HepG2 (cell line): ENCODE data around the gene NAP1L1. TPM values are rescaled to one million over a fixed set of nuclear protein-coding genes. Genes with fewer than 3 reads are reported as not detected.

ENCODE experiments used
- FOXO1 ChIP-seq: sonication (generic); formaldehyde crosslinking; IDR thresholded peaks from 2 replicates; pipeline ENCODE4 v1.4.0; 2020; ENCODE audit warnings: missing genetic modification reagents
- SIX1 ChIP-seq: sonication (generic); formaldehyde crosslinking; IDR thresholded peaks from 2 replicates; pipeline ENCODE4 v1.4.0; 2020; ENCODE audit warnings: missing genetic modification reagents, borderline replicate concordance
- TAF1 ChIP-seq: sonication (generic); formaldehyde crosslinking; IDR thresholded peaks from 2 replicates; pipeline ENCODE4 v1.4.0; 2020; ENCODE audit warnings: missing genetic modification reagents
- ZNF773 ChIP-seq: sonication (generic); formaldehyde crosslinking; IDR thresholded peaks from 2 replicates; pipeline ENCODE4 v1.4.0; 2020; ENCODE audit warnings: missing genetic modification reagents, borderline replicate concordance
- ZNF777 ChIP-seq: sonication (generic); formaldehyde crosslinking; IDR thresholded peaks from 2 replicates; pipeline ENCODE4 v1.4.0; 2020; ENCODE audit warnings: missing genetic modification reagents
- polyA plus RNA-seq, 8 experiments: library from polyadenylated mRNA; depleted of rRNA in 3 of 8; stranded (reverse) in 7 of 8; unstranded in 1 of 8; fragments of >200 nt; fragmentation: Illumina TruSeq in 4 of 8; extraction: Trizol in 4 of 8; gene quantifications; 2 replicates each; pipeline versions ENCODE4 v1.2.1 to v1.2.3, GENCODE V29; 2011 to 2016; ENCODE audit warnings: low read depth in 4 of 8, missing spikeins in 1 of 8, mixed read lengths in 1 of 8; ENCODE audit not compliant: insufficient read depth in 1 of 8
- total RNA-seq, 5 experiments: library from RNA; depleted of rRNA; stranded (reverse); fragments of >200 nt; fragmentation: Illumina TruSeq; extraction: Trizol; gene quantifications; 2 replicates each; pipeline ENCODE4 v1.2.3, GENCODE V29; 2016; ENCODE audit warnings: low read depth in 1 of 5
- TF ChIP-seq, protein P1 (sequence below): sonication (generic); formaldehyde crosslinking; IDR thresholded peaks from one replicate; pipeline ENCODE4 v1.5.1; 2020; ENCODE audit warnings: mild to moderate bottlenecking, missing genetic modification reagents; ENCODE audit errors: not compliant biosample characterization
- TF ChIP-seq, protein P2 (sequence below): sonication (generic); formaldehyde crosslinking; IDR thresholded peaks from 2 replicates; pipeline ENCODE4 v1.8.1; 2023; ENCODE audit warnings: mild to moderate bottlenecking, moderate library complexity, missing genetic modification reagents
- TF ChIP-seq, protein P3 (sequence below): sonication (generic); formaldehyde crosslinking; IDR thresholded peaks from 2 replicates; pipeline ENCODE4 v1.9.0; 2022; ENCODE audit warnings: low read depth, missing genetic modification reagents
- TF ChIP-seq, protein P4 (sequence below): sonication (generic); formaldehyde crosslinking; IDR thresholded peaks from 2 replicates; pipeline ENCODE4 v1.4.0; 2020; ENCODE audit warnings: missing genetic modification reagents, borderline replicate concordance
- TF ChIP-seq, protein P5 (sequence below): sonication (generic); formaldehyde crosslinking; IDR thresholded peaks from 2 replicates; pipeline ENCODE4 v1.4.0; 2020; ENCODE audit warnings: missing genetic modification reagents

NAP1L1 gene
- total and polyA plus RNA-seq, 2 of the 13 experiments (the other 11 are each of a cell fraction or from before 2014, with no cell fraction given), result 207 to 309 TPM

DNA sequence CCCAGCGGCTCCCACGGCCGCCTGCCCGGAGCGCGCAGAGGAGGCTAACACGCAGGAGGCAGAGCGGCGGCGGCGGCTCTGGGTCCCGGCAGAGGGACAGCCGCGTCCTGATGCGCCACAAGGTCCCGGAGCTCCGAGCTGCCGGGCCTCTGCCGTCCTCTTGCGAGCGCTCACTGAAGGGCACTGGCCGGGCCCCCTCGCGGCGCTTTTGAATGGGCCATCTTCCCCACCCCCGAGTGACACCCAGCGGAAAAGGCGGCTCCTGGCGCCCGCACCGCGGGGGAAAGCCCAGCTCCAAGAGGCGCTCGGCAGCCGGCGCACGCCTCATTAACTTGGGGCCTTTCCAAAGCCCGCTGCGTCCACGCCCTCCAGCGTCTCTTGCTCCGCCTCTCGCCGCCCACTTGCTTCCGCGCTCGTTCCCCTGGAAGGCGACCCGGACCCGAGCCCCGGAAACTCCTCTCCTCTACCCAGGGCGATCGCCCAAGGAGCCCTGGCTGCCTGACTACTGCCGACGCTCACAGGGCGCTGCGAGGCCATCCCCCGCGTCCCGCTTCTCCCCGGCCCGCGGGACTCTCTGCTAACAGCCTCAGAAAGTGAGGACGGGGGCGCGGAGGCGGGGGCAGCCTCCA is 53.0 kb downstream of the NAP1L1 start, which contains the start of gene PHLDA1 (continued):
- TF ChIP-seq, protein P1, sequence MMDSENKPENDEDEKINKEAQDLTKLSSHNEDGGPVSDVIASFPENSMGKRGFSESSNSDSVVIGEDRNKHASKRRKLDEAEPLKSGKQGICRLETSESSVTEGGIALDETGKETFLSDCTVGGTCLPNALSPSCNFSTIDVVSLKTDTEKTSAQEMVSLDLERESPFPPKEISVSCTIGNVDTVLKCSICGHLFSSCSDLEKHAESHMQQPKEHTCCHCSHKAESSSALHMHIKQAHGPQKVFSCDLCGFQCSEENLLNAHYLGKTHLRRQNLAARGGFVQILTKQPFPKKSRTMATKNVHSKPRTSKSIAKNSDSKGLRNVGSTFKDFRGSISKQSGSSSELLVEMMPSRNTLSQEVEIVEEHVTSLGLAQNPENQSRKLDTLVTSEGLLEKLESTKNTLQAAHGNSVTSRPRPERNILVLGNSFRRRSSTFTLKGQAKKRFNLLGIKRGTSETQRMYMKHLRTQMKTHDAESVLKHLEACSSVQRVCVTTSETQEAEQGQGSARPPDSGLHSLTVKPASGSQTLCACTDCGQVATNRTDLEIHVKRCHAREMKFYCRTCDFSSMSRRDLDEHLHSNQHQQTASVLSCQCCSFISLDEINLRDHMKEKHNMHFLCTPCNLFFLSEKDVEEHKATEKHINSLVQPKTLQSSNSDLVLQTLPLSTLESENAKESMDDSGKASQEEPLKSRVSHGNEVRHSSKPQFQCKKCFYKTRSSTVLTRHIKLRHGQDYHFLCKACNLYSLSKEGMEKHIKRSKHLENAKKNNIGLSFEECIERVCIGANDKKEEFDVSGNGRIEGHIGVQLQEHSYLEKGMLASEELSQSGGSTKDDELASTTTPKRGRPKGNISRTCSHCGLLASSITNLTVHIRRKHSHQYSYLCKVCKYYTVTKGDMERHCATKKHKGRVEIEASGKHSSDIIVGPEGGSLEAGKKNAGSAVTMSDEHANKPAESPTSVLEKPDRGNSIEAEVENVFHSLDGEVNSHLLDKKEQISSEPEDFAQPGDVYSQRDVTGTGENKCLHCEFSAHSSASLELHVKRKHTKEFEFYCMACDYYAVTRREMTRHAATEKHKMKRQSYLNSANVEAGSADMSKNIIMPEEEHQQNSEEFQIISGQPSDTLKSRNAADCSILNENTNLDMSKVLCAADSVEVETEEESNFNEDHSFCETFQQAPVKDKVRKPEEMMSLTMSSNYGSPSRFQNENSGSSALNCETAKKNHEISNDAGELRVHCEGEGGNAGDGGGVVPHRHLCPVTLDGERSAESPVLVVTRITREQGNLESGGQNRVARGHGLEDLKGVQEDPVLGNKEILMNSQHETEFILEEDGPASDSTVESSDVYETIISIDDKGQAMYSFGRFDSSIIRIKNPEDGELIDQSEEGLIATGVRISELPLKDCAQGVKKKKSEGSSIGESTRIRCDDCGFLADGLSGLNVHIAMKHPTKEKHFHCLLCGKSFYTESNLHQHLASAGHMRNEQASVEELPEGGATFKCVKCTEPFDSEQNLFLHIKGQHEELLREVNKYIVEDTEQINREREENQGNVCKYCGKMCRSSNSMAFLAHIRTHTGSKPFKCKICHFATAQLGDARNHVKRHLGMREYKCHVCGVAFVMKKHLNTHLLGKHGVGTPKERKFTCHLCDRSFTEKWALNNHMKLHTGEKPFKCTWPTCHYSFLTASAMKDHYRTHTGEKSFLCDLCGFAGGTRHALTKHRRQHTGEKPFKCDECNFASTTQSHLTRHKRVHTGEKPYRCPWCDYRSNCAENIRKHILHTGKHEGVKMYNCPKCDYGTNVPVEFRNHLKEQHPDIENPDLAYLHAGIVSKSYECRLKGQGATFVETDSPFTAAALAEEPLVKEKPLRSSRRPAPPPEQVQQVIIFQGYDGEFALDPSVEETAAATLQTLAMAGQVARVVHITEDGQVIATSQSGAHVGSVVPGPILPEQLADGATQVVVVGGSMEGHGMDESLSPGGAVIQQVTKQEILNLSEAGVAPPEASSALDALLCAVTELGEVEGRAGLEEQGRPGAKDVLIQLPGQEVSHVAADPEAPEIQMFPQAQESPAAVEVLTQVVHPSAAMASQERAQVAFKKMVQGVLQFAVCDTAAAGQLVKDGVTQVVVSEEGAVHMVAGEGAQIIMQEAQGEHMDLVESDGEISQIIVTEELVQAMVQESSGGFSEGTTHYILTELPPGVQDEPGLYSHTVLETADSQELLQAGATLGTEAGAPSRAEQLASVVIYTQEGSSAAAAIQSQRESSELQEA, result no peak
- TF ChIP-seq, protein P2, sequence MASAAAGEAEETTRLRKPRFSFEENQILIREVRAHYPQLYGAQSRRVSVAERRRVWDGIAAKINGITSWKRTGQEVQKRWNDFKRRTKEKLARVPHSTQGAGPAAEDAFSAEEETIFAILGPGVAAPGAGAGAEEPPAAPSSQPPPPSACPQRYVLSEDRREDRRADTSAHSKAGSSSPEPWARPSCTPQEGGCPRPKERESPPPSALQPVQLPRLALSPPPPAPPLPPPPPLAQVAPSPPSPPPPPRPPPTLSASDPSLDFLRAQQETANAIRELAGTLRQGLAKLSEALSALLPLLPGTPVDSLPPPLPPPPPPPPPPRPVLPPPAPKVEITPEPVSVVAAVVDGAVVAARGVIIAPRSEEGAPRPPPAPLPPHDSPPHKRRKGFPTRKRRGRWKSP, result peak; percentile 92
- TF ChIP-seq ZNF777 (CRISPR knock-in tag) (peak; percentile 73), ZNF773 (CRISPR knock-in tag) (peak; percentile 94), TAF1 (CRISPR knock-in tag) (peak; percentile 88), SIX1 (no peak; the same call in 1 of the 2 replicates), FOXO1 (CRISPR knock-in tag) (no peak; the same call in 1 of the 2 replicates)
- TF ChIP-seq, protein P3, sequence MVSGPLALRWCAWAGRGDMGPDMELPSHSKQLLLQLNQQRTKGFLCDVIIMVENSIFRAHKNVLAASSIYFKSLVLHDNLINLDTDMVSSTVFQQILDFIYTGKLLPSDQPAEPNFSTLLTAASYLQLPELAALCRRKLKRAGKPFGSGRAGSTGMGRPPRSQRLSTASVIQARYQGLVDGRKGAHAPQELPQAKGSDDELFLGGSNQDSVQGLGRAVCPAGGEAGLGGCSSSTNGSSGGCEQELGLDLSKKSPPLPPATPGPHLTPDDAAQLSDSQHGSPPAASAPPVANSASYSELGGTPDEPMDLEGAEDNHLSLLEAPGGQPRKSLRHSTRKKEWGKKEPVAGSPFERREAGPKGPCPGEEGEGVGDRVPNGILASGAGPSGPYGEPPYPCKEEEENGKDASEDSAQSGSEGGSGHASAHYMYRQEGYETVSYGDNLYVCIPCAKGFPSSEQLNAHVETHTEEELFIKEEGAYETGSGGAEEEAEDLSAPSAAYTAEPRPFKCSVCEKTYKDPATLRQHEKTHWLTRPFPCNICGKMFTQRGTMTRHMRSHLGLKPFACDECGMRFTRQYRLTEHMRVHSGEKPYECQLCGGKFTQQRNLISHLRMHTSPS (CRISPR knock-in tag), result peak; percentile 77
- TF ChIP-seq, protein P4, sequence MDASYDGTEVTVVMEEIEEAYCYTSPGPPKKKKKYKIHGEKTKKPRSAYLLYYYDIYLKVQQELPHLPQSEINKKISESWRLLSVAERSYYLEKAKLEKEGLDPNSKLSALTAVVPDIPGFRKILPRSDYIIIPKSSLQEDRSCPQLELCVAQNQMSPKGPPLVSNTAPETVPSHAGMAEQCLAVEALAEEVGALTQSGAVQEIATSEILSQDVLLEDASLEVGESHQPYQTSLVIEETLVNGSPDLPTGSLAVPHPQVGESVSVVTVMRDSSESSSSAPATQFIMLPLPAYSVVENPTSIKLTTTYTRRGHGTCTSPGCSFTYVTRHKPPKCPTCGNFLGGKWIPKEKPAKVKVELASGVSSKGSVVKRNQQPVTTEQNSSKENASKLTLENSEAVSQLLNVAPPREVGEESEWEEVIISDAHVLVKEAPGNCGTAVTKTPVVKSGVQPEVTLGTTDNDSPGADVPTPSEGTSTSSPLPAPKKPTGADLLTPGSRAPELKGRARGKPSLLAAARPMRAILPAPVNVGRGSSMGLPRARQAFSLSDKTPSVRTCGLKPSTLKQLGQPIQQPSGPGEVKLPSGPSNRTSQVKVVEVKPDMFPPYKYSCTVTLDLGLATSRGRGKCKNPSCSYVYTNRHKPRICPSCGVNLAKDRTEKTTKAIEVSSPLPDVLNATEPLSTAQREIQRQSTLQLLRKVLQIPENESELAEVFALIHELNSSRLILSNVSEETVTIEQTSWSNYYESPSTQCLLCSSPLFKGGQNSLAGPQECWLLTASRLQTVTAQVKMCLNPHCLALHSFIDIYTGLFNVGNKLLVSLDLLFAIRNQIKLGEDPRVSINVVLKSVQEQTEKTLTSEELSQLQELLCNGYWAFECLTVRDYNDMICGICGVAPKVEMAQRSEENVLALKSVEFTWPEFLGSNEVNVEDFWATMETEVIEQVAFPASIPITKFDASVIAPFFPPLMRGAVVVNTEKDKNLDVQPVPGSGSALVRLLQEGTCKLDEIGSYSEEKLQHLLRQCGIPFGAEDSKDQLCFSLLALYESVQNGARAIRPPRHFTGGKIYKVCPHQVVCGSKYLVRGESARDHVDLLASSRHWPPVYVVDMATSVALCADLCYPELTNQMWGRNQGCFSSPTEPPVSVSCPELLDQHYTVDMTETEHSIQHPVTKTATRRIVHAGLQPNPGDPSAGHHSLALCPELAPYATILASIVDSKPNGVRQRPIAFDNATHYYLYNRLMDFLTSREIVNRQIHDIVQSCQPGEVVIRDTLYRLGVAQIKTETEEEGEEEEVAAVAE (CRISPR knock-in tag), result 0 out of 2 replicates have a peak, but pooled peaks have one; percentile 62
- TF ChIP-seq, protein P5, sequence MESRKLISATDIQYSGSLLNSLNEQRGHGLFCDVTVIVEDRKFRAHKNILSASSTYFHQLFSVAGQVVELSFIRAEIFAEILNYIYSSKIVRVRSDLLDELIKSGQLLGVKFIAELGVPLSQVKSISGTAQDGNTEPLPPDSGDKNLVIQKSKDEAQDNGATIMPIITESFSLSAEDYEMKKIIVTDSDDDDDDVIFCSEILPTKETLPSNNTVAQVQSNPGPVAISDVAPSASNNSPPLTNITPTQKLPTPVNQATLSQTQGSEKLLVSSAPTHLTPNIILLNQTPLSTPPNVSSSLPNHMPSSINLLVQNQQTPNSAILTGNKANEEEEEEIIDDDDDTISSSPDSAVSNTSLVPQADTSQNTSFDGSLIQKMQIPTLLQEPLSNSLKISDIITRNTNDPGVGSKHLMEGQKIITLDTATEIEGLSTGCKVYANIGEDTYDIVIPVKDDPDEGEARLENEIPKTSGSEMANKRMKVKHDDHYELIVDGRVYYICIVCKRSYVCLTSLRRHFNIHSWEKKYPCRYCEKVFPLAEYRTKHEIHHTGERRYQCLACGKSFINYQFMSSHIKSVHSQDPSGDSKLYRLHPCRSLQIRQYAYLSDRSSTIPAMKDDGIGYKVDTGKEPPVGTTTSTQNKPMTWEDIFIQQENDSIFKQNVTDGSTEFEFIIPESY (CRISPR knock-in tag), result no peak
